Smooth muscle cell (in vitro differentiated cells): ENCODE measurements around the gene GCFC2. TPM values are rescaled to one million over a fixed set of nuclear protein-coding genes. Genes with fewer than 3 reads are reported as not detected.
"Not testable (repeated sequence)": the region's sequence is repeated elsewhere in the genome, so short reads cannot be mapped to it uniquely, and the experiment has no call there.

Source experiments
- DNase-seq: peaks from one replicate; lab custom pipeline; 2025; ENCODE audit not compliant: unreplicated experiment; lab: John Stamatoyannopoulos, UW
- H2AFZ ChIP-seq: fragments of 200-600 bp; sonication (generic); 2 replicates; pipeline ENCODE4 v1.6.0; 2016; ENCODE audit warnings: antibody characterized with exemption, low read depth, mild to moderate bottlenecking
- H3F3A ChIP-seq: fragments of 200-600 bp; sonication (generic); 2 replicates; pipeline ENCODE4 v1.6.0; 2017; ENCODE audit warnings: antibody characterized with exemption, low read depth
- H3K27ac ChIP-seq: fragments of 200-600 bp; sonication (generic); 2 replicates; pipeline ENCODE4 v1.5.1; 2016; ENCODE audit warnings: low read depth, mild to moderate bottlenecking
- H3K27me3 ChIP-seq: fragments of 200-600 bp; sonication (generic); 2 replicates; pipeline ENCODE4 v1.6.1; 2016; ENCODE audit warnings: low read depth, mild to moderate bottlenecking
- H3K36me3 ChIP-seq: fragments of 200-600 bp; sonication (generic); 2 replicates; pipeline ENCODE4 v1.5.1; 2016; ENCODE audit warnings: low read depth
- H3K4me1 ChIP-seq: fragments of 200-600 bp; sonication (generic); 2 replicates; pipeline ENCODE4 v1.5.1; 2016; ENCODE audit warnings: low read depth
- H3K4me2 ChIP-seq: fragments of 200-600 bp; sonication (generic); 2 replicates; pipeline ENCODE4 v1.6.0; 2016; ENCODE audit warnings: mild to moderate bottlenecking
- H3K4me3 ChIP-seq: fragments of 200-600 bp; sonication (generic); 2 replicates; pipeline ENCODE4 v1.5.1; 2016; ENCODE audit warnings: mild to moderate bottlenecking
- H3K79me2 ChIP-seq: fragments of 200-600 bp; sonication (generic); 2 replicates; pipeline ENCODE4 v1.6.0; 2016; ENCODE audit warnings: low read depth, mild to moderate bottlenecking
- H3K9ac ChIP-seq: fragments of 200-600 bp; sonication (generic); 2 replicates; pipeline ENCODE4 v1.6.0; 2016; ENCODE audit warnings: low read depth
- H3K9me3 ChIP-seq: fragments of 200-600 bp; sonication (generic); replicated peaks from 2 replicates; pipeline ENCODE4 v1.5.1; 2016; ENCODE audit warnings: low read depth
- H4K20me1 ChIP-seq: fragments of 200-600 bp; sonication (generic); 2 replicates; pipeline ENCODE4 v1.6.0; 2016; ENCODE audit warnings: low read depth
- WGBS: methylation state at CpG from one replicate; pipeline ENCODE4 v1.1.7; 2016; ENCODE audit warnings: low lambda C conversion rate; 5-methylcytosine and 5-hydroxymethylcytosine counted together
- polyA plus RNA-seq: library from polyadenylated mRNA; unstranded; fragments of >200 nt; fragmentation: Nextera tagmentation; extraction: Ambion mirVana; gene quantifications from 2 replicates; pipeline ENCODE4 v1.2.1, GENCODE V29; 2016
- total RNA-seq: library from RNA; depleted of rRNA; stranded (reverse); fragments of >200 nt; gene quantifications from 2 replicates; pipeline ENCODE4 v1.2.3, GENCODE V29; 2014
- TF ChIP-seq, protein P1 (sequence below): fragments of 200-600 bp; sonication (generic); IDR thresholded peaks from 2 replicates; pipeline ENCODE4 v1.5.1; 2017; ENCODE audit warnings: borderline replicate concordance, mild to moderate bottlenecking, antibody characterized with exemption; ENCODE audit not compliant: insufficient read depth, poor library complexity, severe bottlenecking

The GCFC2 gene
- total and polyA plus RNA-seq, 2 experiments from 2014 or later: 5.7 to 11.5 TPM

DNA sequence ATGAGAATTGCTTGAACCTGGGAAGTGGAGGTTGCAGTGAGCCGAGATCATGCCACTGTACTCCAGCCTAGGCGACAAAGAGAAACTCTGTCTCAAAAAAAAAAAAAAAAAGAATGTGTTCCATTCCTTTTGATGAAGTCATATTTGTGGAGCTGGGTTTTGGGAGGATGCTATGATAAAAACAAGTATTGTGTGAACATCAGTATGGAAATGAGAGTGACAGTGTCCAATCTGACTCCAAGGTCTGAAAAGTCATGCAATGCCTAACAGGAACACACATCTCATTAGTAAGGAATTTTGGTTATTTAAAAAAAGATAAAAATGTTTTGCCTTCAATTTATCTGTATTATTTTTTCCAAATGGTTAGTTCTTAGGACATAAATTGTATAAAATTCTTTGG, 11.8 kb downstream of the GCFC2 start:
- 87% methylated on average over 2 of the region's 2 CpGs for WGBS
- Histone ChIP-seq H4K20me1 (no peaks in the 10 kb centered on the region), H3K36me3 (peaks cover 23% of the 10 kb centered on the region), H2AFZ (no peak overlapping the region), H3K27ac (no peak overlapping the region), H3K4me2 (no peak overlapping the region), H3K9ac (no peak overlapping the region), H3K27me3 (no peaks in the 10 kb centered on the region), H3K4me1 (no peaks in the 10 kb centered on the region), H3K4me3 (no peak overlapping the region), H3K9me3 (peaks cover 6% of the 10 kb centered on the region), H3K79me2 (no peaks in the 10 kb centered on the region), H3F3A (no peaks in the 10 kb centered on the region)
- DNase-seq: no peak
- TF ChIP-seq, protein P1, sequence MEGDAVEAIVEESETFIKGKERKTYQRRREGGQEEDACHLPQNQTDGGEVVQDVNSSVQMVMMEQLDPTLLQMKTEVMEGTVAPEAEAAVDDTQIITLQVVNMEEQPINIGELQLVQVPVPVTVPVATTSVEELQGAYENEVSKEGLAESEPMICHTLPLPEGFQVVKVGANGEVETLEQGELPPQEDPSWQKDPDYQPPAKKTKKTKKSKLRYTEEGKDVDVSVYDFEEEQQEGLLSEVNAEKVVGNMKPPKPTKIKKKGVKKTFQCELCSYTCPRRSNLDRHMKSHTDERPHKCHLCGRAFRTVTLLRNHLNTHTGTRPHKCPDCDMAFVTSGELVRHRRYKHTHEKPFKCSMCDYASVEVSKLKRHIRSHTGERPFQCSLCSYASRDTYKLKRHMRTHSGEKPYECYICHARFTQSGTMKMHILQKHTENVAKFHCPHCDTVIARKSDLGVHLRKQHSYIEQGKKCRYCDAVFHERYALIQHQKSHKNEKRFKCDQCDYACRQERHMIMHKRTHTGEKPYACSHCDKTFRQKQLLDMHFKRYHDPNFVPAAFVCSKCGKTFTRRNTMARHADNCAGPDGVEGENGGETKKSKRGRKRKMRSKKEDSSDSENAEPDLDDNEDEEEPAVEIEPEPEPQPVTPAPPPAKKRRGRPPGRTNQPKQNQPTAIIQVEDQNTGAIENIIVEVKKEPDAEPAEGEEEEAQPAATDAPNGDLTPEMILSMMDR: no peak

DNA sequence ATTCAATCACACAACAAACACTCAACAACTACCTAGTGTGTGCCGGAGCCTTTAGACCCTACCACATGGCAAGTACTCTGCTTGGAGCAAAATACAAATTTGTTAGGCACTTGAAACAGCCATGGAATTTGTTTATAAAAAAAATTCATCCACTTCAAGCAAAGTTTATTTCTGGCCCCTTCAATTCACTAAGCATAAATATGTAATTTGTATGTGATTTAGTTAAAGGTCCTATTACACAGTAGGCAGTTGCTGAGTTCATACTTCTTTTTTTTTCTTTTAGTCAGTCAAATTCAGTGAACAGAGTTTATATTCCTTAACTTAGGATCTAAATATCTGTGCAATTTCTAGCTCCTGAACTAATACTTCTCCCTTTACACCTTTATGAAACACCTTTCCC, 22.5 kb downstream of the GCFC2 start:
- WGBS: 90% methylated on average over 1 of the region's 1 CpG
- Histone ChIP-seq H3K9me3 (no peaks in the 10 kb centered on the region), H3K9ac (no peak overlapping the region), H3K27me3 (no peaks in the 10 kb centered on the region), H2AFZ (no peak overlapping the region), H3F3A (no peaks in the 10 kb centered on the region), H3K4me1 (no peaks in the 10 kb centered on the region), H3K4me3 (no peak overlapping the region), H3K79me2 (no peaks in the 10 kb centered on the region), H3K4me2 (no peak overlapping the region), H4K20me1 (no peaks in the 10 kb centered on the region), H3K36me3 (peaks cover 16% of the 10 kb centered on the region), H3K27ac (no peak overlapping the region)
- TF ChIP-seq, protein P1: no peak
- no peak for DNase-seq

DNA sequence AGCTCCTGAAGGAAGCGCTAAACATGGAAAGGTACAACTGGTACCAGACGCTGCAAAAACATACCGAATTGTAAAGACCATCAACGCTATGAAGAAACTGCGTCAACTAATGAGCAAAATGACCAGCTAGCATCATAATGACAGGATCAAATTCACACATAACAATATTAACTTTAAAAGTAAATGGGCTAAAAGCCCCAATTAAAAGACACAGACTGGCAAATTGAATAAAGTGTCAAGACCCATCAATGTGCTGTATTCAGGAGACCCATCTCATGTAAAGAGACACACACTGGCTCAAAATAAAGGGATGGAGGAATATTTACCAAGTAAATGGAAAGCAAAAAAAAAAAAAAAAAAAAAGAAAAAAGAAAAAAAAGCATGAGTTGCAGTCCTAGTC, 27.3 kb downstream of the GCFC2 start:
- H3K4me2 ChIP-seq: not testable (repeated sequence)

DNA sequence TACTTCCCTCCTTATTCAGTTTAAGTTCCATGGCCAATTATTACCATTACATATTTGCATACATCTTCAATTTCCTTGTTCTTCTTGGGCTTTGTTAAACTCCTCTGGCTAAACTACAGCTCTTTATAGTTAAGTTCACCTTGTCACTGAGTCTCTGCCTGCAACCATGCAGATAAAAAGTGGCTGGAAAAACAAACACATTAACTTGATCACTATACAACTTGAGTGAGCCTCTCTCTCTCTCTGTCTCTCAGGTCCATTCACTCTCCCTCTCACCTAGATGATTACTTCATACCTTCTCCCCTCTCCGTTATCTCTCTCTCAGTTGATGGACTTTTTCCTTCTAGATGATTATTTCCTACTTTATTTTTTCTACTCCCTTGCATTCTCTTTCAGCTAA, 30.3 kb downstream of the GCFC2 start:
- no peak overlapping the region for H3K27ac ChIP-seq
- no peaks in the 10 kb centered on the region for H3K79me2 ChIP-seq
- H3K9ac ChIP-seq: no peak overlapping the region
- no peak overlapping the region for H3K4me2 ChIP-seq
- no peaks in the 10 kb centered on the region for H3K4me1 ChIP-seq
- H3K9me3 ChIP-seq: no peaks in the 10 kb centered on the region
- no peaks in the 10 kb centered on the region for H4K20me1 ChIP-seq
- no peak for DNase-seq
- H3K4me3 ChIP-seq: no peak overlapping the region
- no peaks in the 10 kb centered on the region for H3K27me3 ChIP-seq
- H3F3A ChIP-seq: no peaks in the 10 kb centered on the region
- H2AFZ ChIP-seq: no peak overlapping the region
- no peaks in the 10 kb centered on the region for H3K36me3 ChIP-seq
- TF ChIP-seq, protein P1: no peak
- 83% methylated on average over 1 of the region's 1 CpG for WGBS

More for the DNA sequence above, 27.3 kb downstream of the GCFC2 start:
- H3K36me3 ChIP-seq, H3K27me3 ChIP-seq, DNase-seq, H3K9ac ChIP-seq, H4K20me1 ChIP-seq, H3K9me3 ChIP-seq, H3K4me1 ChIP-seq, H3K4me3 ChIP-seq, H3K79me2 ChIP-seq, H3K27ac ChIP-seq, H2AFZ ChIP-seq, H3F3A ChIP-seq: not testable (repeated sequence)
- WGBS: 97% methylated on average over 5 of the region's 5 CpGs
